Measurements from ENCODE around the gene NT5E.

Gene NT5E

GRCh38 chr6:85460921-85461797 lies 11.3 kb downstream of the NT5E start:
- DNase-seq, result no peak

GRCh38 chr6:85461798-85462170 lies 11.9 kb downstream of the NT5E start:
- no peak for DNase-seq

- peak; percentile 35 for DNase-seq
Observed at GRCh38 chr6:85462673-85463072, 12.8 kb downstream of the NT5E start.

GRCh38 chr6:85463621-85464259 lies 13.9 kb downstream of the NT5E start:
- DNase-seq, result no peak

- DNase-seq, result no peak
Observed at GRCh38 chr6:85464260-85464644, 14.4 kb downstream of the NT5E start.

- DNase-seq, result no peak
Observed at GRCh38 chr6:85464722-85465150, 14.9 kb downstream of the NT5E start.

GRCh38 chr6:85465762-85466161 lies 15.9 kb downstream of the NT5E start:
- DNase-seq, result no peak

GRCh38 chr6:85468326-85468725 lies 18.4 kb downstream of the NT5E start:
- DNase-seq, result no peak

- DNase-seq, result no peak
Observed at GRCh38 chr6:85469276-85470022, 19.6 kb downstream of the NT5E start.

- DNase-seq, result no peak
Observed at GRCh38 chr6:85470023-85470410, 20.1 kb downstream of the NT5E start.

- no peak for DNase-seq
Observed at GRCh38 chr6:85472744-85473143, 22.9 kb downstream of the NT5E start.

- no peak for DNase-seq
Observed at GRCh38 chr6:85473748-85474147, 23.9 kb downstream of the NT5E start.

GRCh38 chr6:85476532-85476931 lies 26.6 kb downstream of the NT5E start:
- DNase-seq, result no peak

GRCh38 chr6:85479208-85479607 lies 29.3 kb downstream of the NT5E start:
- no peak for DNase-seq

GRCh38 chr6:85482206-85482904 lies 32.5 kb downstream of the NT5E start:
- no peak for DNase-seq

GRCh38 chr6:85482905-85483700 lies 33.2 kb downstream of the NT5E start:
- peak; percentile 87 for DNase-seq

GRCh38 chr6:85483846-85484245 lies 34.0 kb downstream of the NT5E start:
- DNase-seq, result no peak

GRCh38 chr6:85484948-85485347 lies 35.1 kb downstream of the NT5E start:
- no peak for DNase-seq

- DNase-seq, result no peak
Observed at GRCh38 chr6:85490516-85491248, 40.8 kb downstream of the NT5E start.

GRCh38 chr6:85493389-85493788 lies 43.5 kb downstream of the NT5E start:
- no peak for DNase-seq
